HG02678 (cell line): ENCODE data around the gene ALLC.
"Not testable (repeated sequence)": the region's sequence is repeated elsewhere in the genome, so short reads cannot be mapped to it uniquely, and the experiment has no call there.

Experiments used
- ATAC-seq: cut with Tn5 transposase; IDR thresholded peaks from one replicate; pipeline ENCODE4 v1.9.1; 2021; ENCODE audit warnings: mild to moderate bottlenecking, moderate library complexity; ENCODE audit not compliant: unreplicated experiment

Gene ALLC

GRCh38 chr2:3657881-3658280 lies at the start of gene ALLC:
Gene ALLC (plus strand): TSS chr2:3658200. CDS start chr2:3671158, 12,958 bp downstream.
- no peak for ATAC-seq

- ATAC-seq: peak; percentile 5
Measured at GRCh38 chr2:3608373-3609278, 49.4 kb upstream of the ALLC start.

- peak; percentile 68 for ATAC-seq
Measured at GRCh38 chr2:3609279-3609673, 48.7 kb upstream of the ALLC start.

GRCh38 chr2:3610415-3610814 lies 47.6 kb upstream of the ALLC start:
- ATAC-seq: no peak

GRCh38 chr2:3610881-3611505 lies 47.0 kb upstream of the ALLC start:
- no peak for ATAC-seq

- no peak for ATAC-seq
Measured at GRCh38 chr2:3611589-3611988, 46.4 kb upstream of the ALLC start.

- no peak for ATAC-seq
Measured at GRCh38 chr2:3612639-3613523, 45.1 kb upstream of the ALLC start.

- ATAC-seq: no peak
Measured at GRCh38 chr2:3613524-3613905, 44.5 kb upstream of the ALLC start.

- not testable (repeated sequence) for ATAC-seq
Measured at GRCh38 chr2:3614743-3615142, 43.3 kb upstream of the ALLC start.

- ATAC-seq: not testable (repeated sequence)
Measured at GRCh38 chr2:3615541-3616200, 42.3 kb upstream of the ALLC start.

- ATAC-seq: not testable (repeated sequence)
Measured at GRCh38 chr2:3616435-3617197, 41.4 kb upstream of the ALLC start.

- ATAC-seq: no peak
Measured at GRCh38 chr2:3617198-3617890, 40.7 kb upstream of the ALLC start.

- ATAC-seq: no peak
Measured at GRCh38 chr2:3618367-3618766, 39.6 kb upstream of the ALLC start.

GRCh38 chr2:3619033-3619432 lies 39.0 kb upstream of the ALLC start:
- ATAC-seq: no peak

GRCh38 chr2:3619661-3620060 lies 38.3 kb upstream of the ALLC start:
- ATAC-seq: not testable (repeated sequence)

GRCh38 chr2:3620834-3621233 lies 37.2 kb upstream of the ALLC start:
- no peak for ATAC-seq

GRCh38 chr2:3622967-3623366 lies 35.0 kb upstream of the ALLC start:
- ATAC-seq: no peak

- no peak for ATAC-seq
Measured at GRCh38 chr2:3624059-3624794, 33.8 kb upstream of the ALLC start.

GRCh38 chr2:3625186-3625585 lies 32.8 kb upstream of the ALLC start:
- no peak for ATAC-seq
